SU-DHL-6 (cell line): ENCODE results near the gene KCP.

ENCODE experiments used
- H2AFZ ChIP-seq: fragments of 200-600 bp; sonication (generic); 2 replicates; pipeline ENCODE4 v1.6.1; 2014; ENCODE audit warnings: low read depth, mild to moderate bottlenecking, moderate library complexity, mixed read lengths, antibody characterized with exemption, low read length; ENCODE audit not compliant: severe bottlenecking
- H3F3A ChIP-seq: fragments of 200-600 bp; shearing (Covaris generic); 2 replicates; pipeline ENCODE4 v1.6.0; 2016; ENCODE audit warnings: antibody characterized with exemption, mild to moderate bottlenecking; ENCODE audit not compliant: insufficient read depth
- H3K27ac ChIP-seq: fragments of 200-600 bp; sonication (generic); 2 replicates; pipeline ENCODE4 v1.5.1; 2016; ENCODE audit warnings: low read depth, mild to moderate bottlenecking, low read length, moderate library complexity, mixed read lengths
- H3K27me3 ChIP-seq: fragments of 200-600 bp; sonication (generic), shearing (Covaris generic); 2 replicates; pipeline ENCODE4 v1.6.0; 2014; ENCODE audit warnings: mild to moderate bottlenecking, low read length
- H3K36me3 ChIP-seq: fragments of 200-600 bp; sonication (generic); 2 replicates; pipeline ENCODE4 v1.6.1; 2014; ENCODE audit warnings: mild to moderate bottlenecking, low read length, mixed read lengths
- H3K4me2 ChIP-seq: fragments of 300-600, 200-600 bp; shearing (Covaris generic), sonication (generic); 2 replicates; pipeline ENCODE4 v1.6.0; 2014; ENCODE audit warnings: low read length, low read depth, mild to moderate bottlenecking; ENCODE audit not compliant: poor library complexity, severe bottlenecking
- H3K4me3 ChIP-seq: fragments of 200-600 bp; sonication (generic); 2 replicates; pipeline ENCODE4 v1.5.1; 2014; ENCODE audit warnings: antibody characterized with exemption, low read length, mild to moderate bottlenecking, mixed read lengths; ENCODE audit not compliant: insufficient read depth, poor library complexity, severe bottlenecking
- H3K79me2 ChIP-seq: fragments of 200-600 bp; sonication (generic); 2 replicates; pipeline ENCODE4 v1.6.1; 2014; ENCODE audit warnings: mild to moderate bottlenecking, low read length, moderate library complexity; ENCODE audit not compliant: insufficient read depth
- H3K9ac ChIP-seq: fragments of 200-600 bp; sonication (generic); 2 replicates; pipeline ENCODE4 v1.7.0; 2014; ENCODE audit warnings: mild to moderate bottlenecking, low read length
- H3K9me2 ChIP-seq: fragments of 200-600 bp; sonication (generic); replicated peaks from 2 replicates; pipeline ENCODE4 v1.6.1; 2014; ENCODE audit warnings: low read length; ENCODE audit not compliant: insufficient read depth
- H3K9me3 ChIP-seq: fragments of 200-600 bp; sonication (generic); 2 replicates; pipeline ENCODE4 v1.6.1; 2014; ENCODE audit warnings: low read length, mixed read lengths; ENCODE audit not compliant: insufficient read depth
- H4K20me1 ChIP-seq: fragments of 200-600 bp; sonication (generic); 2 replicates; pipeline ENCODE4 v1.6.1; 2014; ENCODE audit warnings: low read depth, mild to moderate bottlenecking, antibody characterized with exemption, low read length, moderate library complexity, mixed read lengths
- EZH2phosphoT487 ChIP-seq: fragments of 200-600 bp; sonication (generic), shearing (Covaris generic); conservative IDR thresholded peaks from 2 replicates; pipeline ENCODE4 v1.6.1; 2018; ENCODE audit warnings: mild to moderate bottlenecking, antibody characterized with exemption, low read length, moderate library complexity, mixed read lengths
- TF ChIP-seq, protein P1 (sequence below): fragments of 200-600 bp; sonication (generic); IDR thresholded peaks from one replicate; pipeline ENCODE4 v1.5.1; 2017; ENCODE audit warnings: antibody characterized with exemption, mild to moderate bottlenecking, low read length, moderate library complexity; ENCODE audit not compliant: insufficient read depth, poor library complexity, severe bottlenecking

The KCP gene

GRCh38 chr7:128890306-128891109, 20.0 kb downstream of the KCP start:
- no peak overlapping the region for H3K4me3 ChIP-seq
- H3K9me3 ChIP-seq, result peaks cover 5% of the 10 kb centered on the region; the same call in 1 of the 2 replicates
- 0 out of 2 replicates have a peak, but pooled peaks cover 7% of the 10 kb centered on the region for H3F3A ChIP-seq
- no peaks in the 10 kb centered on the region for H3K79me2 ChIP-seq
- no peak overlapping the region for H3K9ac ChIP-seq
- H3K9me2 ChIP-seq, result no peaks in the 10 kb centered on the region
- H3K36me3 ChIP-seq, result no peaks in the 10 kb centered on the region
- H3K27ac ChIP-seq, result no peak overlapping the region
- TF ChIP-seq, protein P1, sequence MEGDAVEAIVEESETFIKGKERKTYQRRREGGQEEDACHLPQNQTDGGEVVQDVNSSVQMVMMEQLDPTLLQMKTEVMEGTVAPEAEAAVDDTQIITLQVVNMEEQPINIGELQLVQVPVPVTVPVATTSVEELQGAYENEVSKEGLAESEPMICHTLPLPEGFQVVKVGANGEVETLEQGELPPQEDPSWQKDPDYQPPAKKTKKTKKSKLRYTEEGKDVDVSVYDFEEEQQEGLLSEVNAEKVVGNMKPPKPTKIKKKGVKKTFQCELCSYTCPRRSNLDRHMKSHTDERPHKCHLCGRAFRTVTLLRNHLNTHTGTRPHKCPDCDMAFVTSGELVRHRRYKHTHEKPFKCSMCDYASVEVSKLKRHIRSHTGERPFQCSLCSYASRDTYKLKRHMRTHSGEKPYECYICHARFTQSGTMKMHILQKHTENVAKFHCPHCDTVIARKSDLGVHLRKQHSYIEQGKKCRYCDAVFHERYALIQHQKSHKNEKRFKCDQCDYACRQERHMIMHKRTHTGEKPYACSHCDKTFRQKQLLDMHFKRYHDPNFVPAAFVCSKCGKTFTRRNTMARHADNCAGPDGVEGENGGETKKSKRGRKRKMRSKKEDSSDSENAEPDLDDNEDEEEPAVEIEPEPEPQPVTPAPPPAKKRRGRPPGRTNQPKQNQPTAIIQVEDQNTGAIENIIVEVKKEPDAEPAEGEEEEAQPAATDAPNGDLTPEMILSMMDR, result no peak
- no peak for TF ChIP-seq EZH2phosphoT487
- H2AFZ ChIP-seq, result no peak overlapping the region
- H3K27me3 ChIP-seq, result no peaks in the 10 kb centered on the region
- H4K20me1 ChIP-seq, result no peaks in the 10 kb centered on the region
- H3K4me2 ChIP-seq, result no peak overlapping the region

DNA sequence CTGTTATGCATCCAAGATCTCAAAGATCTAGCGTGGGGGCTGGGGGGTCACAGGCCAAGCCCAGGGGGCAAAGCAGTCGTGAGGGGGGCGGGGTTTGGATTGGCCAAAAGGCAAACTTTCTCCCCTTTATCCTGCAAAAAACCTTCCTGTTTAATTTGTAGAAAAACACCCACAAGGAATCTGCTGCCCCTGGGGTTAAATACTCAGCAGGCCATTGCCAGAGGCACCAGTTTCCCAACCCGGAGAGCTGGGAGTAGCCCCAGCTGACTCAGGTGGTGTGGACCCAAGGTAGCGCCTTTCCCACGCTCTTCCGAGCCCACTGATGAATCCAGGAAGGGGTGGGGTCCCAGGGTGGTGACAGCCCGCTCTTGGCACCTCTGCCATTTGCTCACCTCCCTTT, 21.4 kb downstream of the KCP start:
- H3K27me3 ChIP-seq, result no peaks in the 10 kb centered on the region
- H3K79me2 ChIP-seq, result no peaks in the 10 kb centered on the region
- H3K4me3 ChIP-seq, result no peak overlapping the region
- H3K9me2 ChIP-seq, result no peaks in the 10 kb centered on the region
- H4K20me1 ChIP-seq, result no peaks in the 10 kb centered on the region
- H3K9ac ChIP-seq, result no peak overlapping the region
- H3K36me3 ChIP-seq, result no peaks in the 10 kb centered on the region
- no peak overlapping the region for H3K4me2 ChIP-seq
- H2AFZ ChIP-seq, result no peak overlapping the region
- TF ChIP-seq, protein P1, result no peak
- TF ChIP-seq EZH2phosphoT487, result no peak
- H3K9me3 ChIP-seq, result peaks cover 5% of the 10 kb centered on the region; the same call in 1 of the 2 replicates
- H3F3A ChIP-seq, result 0 out of 2 replicates have a peak, but pooled peaks cover 7% of the 10 kb centered on the region
- H3K27ac ChIP-seq, result no peak overlapping the region

- H3F3A ChIP-seq, result 0 out of 2 replicates have a peak, but pooled peaks cover 7% of the 10 kb centered on the region
- no peaks in the 10 kb centered on the region for H3K9me2 ChIP-seq
- peaks cover 5% of the 10 kb centered on the region; the same call in 1 of the 2 replicates for H3K9me3 ChIP-seq
- H4K20me1 ChIP-seq, result no peaks in the 10 kb centered on the region
- no peaks in the 10 kb centered on the region for H3K27me3 ChIP-seq
- no peak overlapping the region for H3K4me2 ChIP-seq
- H3K4me3 ChIP-seq, result no peak overlapping the region
- no peak overlapping the region for H3K9ac ChIP-seq
- H2AFZ ChIP-seq, result no peak overlapping the region
- H3K27ac ChIP-seq, result no peak overlapping the region
- TF ChIP-seq, protein P1, result no peak
- TF ChIP-seq EZH2phosphoT487, result no peak
- H3K79me2 ChIP-seq, result no peaks in the 10 kb centered on the region
- no peaks in the 10 kb centered on the region for H3K36me3 ChIP-seq
These were observed 21.8 kb downstream of the KCP start for GRCh38 chr7:128888756-128889095.
